NCI-H146 (cell line): Measurements from ENCODE around the gene PCDHGB4.
"Not testable (repeated sequence)": the region's sequence is repeated elsewhere in the genome, so short reads cannot be mapped to it uniquely, and the experiment has no call there.

ENCODE experiments used
- DNase-seq: peaks from one replicate; lab custom pipeline; 2025; lab: John Stamatoyannopoulos, UW

Gene PCDHGB4

DNA sequence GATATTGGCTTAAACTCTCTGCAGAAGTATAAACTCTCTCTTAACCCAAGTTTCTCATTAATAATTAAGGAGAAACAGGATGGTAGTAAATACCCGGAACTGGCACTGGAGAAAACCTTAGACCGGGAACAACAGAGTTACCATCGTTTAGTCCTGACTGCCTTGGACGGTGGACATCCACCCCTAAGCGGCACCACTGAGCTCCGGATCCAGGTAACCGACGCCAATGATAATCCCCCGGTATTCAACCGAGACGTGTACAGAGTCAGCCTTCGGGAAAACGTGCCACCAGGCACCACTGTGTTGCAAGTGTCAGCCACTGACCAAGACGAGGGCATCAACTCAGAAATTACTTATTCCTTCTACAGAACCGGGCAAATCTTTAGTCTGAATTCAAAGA lies 11.1 kb downstream of the PCDHGB4 start:
- DNase-seq, result no peak

DNA sequence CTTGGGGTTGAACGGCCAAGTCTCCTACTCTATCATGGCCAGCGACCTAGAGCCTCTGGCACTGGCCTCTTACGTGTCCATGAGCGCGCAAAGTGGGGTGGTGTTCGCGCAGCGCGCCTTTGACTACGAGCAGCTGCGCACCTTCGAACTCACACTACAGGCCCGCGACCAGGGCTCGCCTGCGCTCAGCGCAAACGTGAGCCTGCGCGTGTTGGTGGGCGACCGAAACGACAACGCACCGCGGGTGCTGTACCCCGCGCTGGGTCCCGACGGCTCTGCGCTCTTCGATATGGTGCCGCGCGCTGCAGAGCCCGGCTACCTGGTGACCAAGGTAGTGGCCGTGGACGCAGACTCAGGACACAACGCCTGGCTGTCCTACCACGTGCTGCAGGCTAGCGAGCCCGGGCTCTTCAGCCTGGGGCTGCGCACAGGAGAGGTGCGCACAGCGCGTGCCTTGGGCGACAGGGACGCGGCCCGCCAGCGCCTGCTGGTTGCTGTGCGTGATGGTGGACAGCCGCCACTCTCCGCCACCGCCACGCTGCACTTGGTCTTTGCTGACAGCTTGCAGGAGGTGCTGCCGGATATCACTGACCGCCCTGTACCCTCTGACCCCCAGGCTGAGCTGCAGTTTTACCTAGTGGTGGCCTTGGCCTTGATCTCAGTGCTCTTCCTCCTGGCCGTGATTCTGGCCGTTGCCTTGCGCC lies 12.2 kb downstream of the PCDHGB4 start:
- DNase-seq, result no peak

DNA sequence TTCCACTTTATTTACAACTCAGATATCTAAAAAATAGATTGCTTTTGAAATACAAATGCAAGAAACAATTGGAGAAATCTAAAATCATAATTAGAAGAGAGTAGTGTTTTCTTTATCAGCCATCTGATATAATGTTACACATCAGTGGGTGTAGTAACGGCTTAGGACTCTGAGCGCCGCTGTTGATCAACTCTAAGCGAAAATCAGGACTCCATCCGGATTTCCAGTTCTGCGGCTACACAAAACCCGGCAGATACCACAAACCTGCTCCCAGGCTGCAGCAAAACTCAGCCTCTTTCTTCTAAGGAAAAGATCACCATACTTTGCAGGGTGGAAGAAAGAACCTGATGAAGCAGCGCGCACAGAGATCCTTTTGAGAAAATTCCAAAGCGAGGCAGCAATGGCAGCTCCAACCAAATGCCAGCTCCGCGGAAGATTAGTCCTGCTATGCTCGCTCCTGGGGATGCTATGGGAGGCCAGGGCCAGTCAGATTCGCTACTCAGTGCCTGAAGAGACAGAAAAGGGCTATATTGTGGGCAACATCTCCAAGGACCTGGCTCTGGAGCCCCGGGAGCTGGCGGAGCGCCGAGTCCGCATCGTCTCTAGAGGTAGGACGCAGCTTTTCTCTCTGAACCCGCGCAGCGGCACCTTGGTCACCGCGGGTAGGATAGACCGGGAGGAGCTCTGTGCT lies 15.2 kb downstream of the PCDHGB4 start, which contains the start of gene PCDHGA9:
Gene PCDHGA9 (plus strand): TSS at position 226 of the 691 bp plus-strand sequence. CDS start 175 bp downstream, at position 401.
- no peak for DNase-seq

DNA sequence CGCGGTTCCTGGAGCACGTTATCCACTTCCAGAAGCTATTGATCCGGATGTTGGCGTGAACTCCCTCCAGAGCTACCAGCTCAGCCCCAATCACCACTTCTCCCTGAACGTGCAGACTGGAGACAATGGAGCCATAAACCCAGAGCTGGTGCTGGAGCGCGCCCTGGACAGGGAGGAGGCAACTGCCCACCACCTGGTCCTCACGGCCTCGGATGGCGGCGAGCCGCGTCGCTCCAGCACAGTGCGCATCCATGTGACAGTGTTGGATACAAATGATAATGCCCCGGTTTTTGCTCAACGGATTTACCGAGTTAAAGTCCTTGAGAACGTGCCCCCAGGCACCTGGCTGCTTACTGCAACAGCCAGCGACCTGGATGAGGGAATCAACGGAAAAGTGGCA lies 15.9 kb downstream of the PCDHGB4 start:
- no peak for DNase-seq

DNA sequence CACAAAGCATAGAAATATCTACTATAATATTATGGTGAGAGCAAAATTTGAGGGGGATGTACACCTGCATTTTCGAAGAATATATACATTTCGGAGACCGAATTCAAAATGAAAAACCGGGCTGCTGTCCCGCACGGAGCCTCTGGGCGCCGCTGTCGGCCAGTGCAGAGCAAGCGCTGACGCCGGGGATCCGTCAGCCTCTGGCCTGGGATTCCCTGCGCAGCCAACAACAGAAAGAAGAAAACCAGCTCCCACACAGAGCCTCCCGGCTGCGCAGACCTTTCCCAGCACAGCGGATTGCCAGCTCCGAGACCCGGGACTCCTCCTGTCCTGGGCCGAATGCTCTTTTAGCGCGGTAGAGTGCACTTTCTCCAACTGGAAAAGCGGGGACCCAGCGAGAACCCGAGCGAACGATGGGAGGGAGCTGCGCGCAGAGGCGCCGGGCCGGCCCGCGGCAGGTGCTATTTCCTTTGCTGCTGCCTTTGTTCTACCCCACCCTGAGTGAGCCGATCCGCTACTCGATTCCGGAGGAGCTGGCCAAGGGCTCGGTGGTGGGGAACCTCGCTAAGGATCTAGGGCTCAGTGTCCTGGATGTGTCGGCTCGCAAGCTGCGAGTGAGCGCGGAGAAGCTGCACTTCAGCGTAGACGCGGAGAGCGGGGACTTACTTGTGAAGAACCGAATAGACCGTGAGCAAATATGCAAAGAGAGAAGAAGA lies 20.4 kb downstream of the PCDHGB4 start, which contains the start of gene PCDHGB6:
Gene PCDHGB6 (plus strand): TSS at position 232 of the 716 bp plus-strand sequence. CDS start 182 bp downstream, at position 414.
- DNase-seq, result not testable (repeated sequence)

DNA sequence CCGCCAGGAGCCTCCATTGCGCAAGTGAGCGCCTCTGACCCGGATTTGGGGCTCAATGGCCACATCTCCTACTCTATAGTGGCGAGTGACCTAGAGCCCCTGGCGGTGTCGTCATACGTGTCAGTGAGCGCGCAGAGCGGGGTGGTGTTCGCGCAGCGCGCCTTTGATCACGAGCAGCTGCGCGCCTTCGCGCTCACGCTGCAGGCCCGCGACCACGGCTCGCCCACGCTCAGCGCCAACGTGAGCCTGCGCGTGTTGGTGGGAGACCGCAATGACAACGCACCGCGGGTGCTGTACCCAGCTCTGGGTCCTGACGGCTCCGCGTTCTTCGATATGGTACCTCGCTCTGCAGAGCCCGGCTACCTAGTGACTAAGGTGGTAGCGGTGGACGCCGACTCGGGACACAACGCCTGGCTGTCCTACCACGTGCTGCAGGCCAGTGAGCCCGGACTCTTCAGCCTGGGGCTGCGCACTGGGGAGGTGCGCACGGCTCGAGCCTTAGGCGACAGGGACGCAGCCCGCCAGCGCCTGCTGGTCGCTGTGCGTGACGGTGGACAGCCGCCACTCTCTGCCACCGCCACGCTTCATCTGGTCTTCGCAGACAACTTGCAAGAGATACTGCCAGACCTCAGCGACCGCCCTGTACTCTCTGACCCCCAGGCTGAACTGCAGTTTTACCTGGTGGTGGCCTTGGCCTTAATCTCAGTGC lies 22.3 kb downstream of the PCDHGB4 start:
- DNase-seq, result no peak

DNA sequence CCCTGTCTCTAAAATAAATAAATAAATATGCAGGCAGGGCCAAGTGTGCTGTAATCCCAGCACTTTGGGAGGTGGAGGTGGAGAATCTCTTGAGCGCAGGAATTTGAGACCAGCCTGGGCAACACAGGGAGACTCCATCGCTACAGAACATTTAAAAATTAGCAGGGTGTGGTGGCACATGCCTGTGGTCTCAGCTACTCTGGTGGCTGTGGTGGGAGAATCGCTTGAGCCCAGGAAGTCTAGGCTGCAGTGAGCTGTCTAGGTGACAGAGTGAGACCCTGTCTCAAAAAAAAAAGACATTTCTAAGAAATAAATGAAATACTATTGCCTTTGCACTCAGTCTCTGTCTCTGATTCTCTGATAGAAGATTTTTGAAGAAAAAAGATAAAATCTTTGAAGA lies 24.1 kb downstream of the PCDHGB4 start:
- DNase-seq, result no peak

DNA sequence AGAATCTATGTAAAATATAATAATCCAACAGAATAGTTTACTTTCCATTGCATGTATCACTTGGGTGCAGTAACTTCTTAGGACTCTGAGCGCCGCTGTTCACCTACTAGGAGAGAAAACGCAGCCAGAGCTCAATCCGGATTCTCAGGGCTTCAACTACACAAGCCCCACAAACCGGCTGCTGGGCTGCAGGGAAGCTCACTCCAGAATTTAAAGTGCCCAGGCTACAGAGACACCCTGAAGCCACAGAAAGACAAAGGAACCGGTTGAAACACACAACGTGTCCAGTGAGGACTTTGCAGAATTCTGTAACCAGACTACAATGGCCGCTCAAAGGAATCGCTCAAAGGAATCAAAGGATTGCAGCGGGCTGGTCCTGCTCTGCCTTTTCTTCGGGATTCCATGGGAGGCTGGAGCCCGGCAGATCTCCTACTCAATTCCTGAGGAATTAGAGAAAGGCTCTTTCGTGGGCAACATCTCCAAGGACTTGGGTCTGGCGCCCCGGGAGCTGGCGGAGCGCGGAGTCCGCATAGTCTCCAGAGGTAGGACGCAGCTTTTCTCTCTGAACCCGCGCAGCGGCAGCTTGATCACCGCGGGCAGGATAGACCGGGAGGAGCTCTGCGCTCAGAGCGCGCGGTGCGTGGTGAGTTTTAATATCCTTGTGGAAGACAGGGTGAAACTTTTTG lies 25.5 kb downstream of the PCDHGB4 start, which contains the start of gene PCDHGA10:
Gene PCDHGA10 (plus strand): TSS at position 134 of the 686 bp plus-strand sequence. CDS start 189 bp downstream, at position 323.
- DNase-seq, result no peak

DNA sequence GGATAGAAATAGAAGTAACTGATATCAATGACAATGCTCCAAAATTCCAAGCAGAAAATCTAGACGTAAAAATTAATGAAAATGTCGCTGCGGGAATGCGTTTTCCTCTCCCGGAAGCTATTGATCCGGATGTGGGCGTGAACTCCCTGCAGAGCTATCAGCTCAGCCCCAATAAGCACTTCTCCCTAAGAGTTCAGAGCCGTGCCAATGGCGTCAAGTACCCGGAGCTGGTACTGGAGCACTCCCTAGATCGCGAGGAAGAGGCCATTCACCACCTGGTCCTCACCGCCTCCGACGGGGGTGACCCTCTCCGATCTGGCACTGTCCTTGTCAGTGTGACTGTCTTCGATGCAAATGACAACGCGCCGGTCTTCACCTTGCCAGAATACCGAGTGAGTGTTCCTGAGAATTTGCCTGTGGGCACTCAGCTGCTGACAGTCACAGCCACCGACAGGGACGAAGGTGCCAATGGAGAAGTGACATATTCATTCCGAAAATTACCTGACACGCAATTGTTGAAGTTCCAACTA lies 26.1 kb downstream of the PCDHGB4 start:
- no peak for DNase-seq

DNA sequence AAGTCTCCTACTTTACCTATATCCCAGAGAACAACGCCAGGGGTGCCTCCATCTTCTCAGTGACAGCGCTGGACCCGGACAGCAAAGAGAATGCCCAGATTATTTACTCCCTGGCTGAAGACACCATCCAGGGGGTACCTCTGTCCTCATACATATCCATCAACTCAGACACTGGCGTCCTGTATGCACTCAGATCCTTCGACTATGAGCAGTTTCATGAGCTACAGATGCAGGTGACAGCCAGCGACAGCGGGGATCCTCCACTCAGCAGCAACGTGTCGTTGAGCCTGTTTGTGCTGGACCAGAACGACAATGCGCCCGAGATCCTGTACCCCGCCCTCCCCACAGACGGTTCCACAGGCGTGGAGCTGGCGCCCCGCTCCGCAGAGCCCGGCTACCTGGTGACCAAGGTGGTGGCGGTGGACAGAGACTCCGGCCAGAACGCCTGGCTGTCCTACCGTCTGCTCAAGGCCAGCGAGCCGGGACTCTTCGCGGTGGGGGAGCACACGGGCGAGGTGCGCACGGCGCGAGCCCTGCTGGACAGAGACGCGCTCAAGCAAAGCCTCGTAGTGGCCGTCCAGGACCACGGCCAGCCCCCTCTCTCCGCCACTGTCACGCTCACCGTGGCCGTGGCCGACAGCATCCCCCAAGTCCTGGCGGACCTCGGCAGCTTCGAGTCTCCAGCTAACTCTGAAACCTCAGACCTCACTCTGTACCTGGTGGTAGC lies 27.2 kb downstream of the PCDHGB4 start:
- DNase-seq, result not testable (repeated sequence)

DNA sequence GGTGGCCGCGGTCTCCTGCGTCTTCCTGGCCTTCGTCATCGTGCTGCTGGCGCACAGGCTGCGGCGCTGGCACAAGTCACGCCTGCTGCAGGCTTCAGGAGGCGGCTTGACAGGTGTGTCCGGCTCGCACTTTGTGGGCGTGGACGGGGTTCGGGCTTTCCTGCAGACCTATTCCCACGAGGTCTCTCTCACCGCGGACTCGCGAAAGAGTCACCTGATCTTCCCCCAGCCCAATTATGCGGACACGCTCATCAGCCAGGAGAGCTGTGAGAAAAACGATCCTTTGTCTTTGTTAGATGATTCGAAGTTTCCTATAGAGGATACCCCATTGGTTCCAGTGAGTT lies 27.7 kb downstream of the PCDHGB4 start:
- not testable (repeated sequence) for DNase-seq

DNA sequence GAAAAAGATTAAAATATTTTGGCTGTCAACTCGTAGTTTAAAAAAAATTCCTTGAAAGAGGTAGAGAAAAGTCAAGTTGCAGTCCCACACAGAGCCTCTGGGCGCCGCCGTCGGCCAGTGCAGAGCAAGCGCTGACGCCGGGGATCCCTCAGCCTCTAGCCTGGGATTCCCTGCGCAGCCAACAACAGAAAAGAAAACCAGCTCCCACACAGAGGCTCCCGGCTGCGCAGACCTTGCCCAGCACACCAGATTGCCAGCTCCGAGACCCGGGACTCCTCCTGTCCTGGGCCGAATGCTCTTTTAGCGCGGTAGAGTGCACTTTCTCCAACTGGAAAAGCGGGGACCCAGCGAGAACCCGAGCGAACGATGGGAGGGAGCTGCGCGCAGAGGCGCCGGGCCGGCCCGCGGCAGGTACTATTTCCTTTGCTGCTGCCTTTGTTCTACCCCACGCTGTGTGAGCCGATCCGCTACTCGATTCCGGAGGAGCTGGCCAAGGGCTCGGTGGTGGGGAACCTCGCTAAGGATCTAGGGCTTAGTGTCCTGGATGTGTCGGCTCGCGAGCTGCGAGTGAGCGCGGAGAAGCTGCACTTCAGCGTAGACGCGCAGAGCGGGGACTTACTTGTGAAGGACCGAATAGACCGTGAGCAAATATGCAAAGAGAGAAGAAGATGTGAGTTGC lies 30.1 kb downstream of the PCDHGB4 start, which contains the start of gene PCDHGB7:
Gene PCDHGB7 (plus strand): TSS at position 184 of the 679 bp plus-strand sequence. CDS start 183 bp downstream, at position 367.
- DNase-seq, result peak; percentile 1

DNA sequence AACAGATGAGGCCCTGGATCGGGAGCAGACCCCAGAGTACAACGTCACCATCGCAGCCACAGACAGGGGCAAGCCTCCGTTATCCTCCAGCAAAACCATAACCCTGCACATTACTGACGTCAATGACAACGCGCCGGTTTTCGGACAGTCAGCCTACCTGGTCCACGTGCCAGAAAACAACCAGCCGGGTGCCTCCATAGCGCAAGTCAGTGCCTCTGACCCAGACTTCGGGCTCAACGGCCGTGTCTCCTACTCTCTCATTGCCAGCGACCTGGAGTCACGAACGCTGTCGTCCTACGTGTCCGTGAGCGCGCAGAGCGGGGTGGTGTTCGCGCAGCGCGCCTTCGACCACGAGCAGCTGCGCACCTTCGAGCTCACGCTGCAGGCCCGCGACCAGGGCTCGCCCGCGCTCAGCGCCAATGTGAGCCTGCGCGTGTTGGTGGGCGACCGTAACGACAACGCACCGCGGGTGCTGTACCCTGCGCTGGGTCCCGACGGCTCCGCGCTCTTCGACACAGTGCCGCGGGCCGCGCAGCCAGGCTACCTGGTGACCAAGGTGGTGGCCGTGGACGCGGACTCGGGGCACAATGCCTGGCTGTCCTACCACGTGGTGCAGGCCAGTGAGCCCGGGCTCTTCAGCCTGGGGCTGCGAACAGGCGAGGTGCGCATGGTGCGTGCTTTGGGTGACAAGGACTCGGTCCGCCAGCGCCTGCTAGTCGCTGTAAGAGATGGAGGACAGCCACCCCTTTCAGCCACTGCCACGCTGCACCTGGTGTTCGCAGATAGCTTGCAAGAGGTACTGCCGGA lies 31.8 kb downstream of the PCDHGB4 start:
- DNase-seq, result no peak

DNA sequence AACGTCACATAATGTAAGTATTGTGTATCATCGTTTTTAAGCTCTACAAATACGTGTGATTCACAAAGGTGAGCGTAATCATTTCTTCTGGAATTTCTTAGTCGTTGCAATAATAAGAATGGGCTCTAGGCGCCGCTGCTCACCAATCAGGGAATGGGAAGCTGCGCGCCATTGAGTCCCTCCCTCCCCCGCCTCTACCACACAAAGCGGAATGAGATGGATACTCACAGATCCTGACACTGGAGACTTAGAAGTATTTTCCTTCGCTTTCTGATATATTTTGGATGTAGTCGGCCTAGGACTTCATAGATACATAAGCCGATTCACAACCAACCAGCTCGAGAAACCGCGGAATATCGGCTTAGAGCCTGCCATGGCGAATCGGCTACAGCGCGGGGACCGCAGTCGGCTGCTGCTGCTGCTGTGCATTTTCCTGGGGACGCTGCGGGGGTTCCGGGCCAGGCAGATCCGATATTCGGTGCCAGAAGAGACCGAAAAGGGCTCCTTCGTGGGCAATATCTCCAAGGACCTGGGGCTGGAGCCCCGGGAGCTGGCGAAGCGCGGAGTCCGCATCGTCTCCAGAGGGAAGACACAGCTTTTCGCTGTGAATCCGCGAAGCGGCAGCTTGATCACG lies 33.5 kb downstream of the PCDHGB4 start, which contains the start of gene PCDHGA11:
Gene PCDHGA11 (plus strand): TSS at position 197 of the 634 bp plus-strand sequence. CDS start 177 bp downstream, at position 374.
- DNase-seq, result no peak

DNA sequence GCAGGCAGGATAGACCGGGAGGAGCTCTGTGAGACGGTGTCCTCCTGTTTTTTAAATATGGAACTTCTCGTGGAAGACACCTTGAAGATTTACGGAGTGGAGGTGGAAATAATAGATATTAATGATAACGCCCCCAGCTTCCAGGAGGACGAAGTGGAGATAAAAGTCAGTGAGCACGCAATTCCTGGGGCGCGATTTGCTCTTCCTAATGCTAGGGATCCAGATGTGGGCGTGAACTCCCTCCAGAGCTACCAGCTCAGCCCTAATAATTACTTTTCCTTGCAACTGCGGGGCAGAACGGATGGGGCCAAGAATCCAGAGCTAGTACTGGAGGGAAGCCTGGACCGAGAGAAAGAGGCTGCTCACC lies 34.0 kb downstream of the PCDHGB4 start:
- DNase-seq, result no peak

DNA sequence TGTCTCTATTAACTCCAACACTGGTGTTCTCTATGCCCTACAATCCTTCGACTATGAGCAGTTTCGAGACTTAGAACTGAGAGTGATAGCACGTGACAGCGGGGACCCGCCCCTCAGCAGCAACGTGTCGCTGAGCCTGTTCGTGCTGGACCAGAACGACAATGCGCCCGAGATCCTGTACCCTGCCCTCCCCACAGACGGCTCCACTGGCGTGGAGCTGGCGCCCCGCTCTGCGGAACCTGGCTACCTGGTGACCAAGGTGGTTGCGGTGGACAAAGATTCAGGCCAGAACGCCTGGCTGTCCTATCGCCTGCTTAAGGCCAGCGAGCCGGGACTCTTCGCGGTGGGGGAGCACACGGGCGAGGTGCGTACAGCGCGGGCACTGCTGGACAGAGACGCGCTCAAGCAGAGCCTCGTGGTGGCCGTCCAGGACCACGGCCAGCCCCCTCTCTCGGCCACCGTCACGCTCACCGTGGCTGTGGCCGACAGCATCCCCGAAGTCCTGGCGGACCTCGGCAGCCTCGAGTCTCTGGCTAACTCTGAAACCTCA lies 35.3 kb downstream of the PCDHGB4 start:
- DNase-seq, result no peak

DNA sequence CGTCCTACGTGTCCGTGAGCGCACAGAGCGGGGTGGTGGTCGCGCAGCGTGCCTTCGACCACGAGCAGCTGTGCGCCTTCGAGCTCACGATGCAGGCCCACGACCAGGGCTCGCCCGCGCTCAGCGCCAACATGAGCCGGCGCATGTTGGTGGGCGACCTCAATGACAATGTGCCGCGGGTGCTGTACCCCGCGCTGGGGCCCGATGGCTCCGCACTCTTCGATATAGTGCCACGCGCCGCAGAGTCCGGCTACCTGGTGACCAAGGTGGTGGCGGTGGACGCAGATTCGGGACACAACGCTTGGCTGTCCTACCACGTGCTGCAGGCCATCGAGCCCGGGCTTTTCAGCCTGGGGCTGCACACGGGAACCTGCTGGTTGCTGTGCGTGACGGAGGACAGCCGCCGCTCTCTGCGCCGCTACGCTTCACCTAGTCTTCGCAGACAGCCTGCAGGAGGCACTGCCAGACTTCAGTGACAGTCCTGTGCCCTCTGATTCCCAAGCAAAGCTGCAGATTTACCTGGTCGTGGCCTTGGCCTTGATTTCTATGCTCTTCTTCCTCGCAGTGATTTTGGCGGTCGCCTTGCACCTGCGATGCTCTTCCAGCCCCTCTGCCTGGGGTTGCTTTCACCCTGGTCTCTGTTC lies 40.4 kb downstream of the PCDHGB4 start:
- no peak for DNase-seq
